WTC11 (cell line): ENCODE data around the gene CD68. TPM values are rescaled to one million over a fixed set of nuclear protein-coding genes. Genes with fewer than 3 reads are reported as not detected.

Source experiments
- ATAC-seq: fragments of 200-7000 bp; cut with Tn5 transposase; 2 replicates; pipeline ENCODE4 v1.10.0; 2021; ENCODE audit warnings: mild to moderate bottlenecking, moderate library complexity
- CTCF ChIA-PET: fragments of 300-600 bp; sonication (Branson Sonifier 250); formaldehyde crosslinking; loops from one replicate; lab custom pipeline; 2021; ENCODE audit warnings: antibody characterized with exemption; lab: Charles Lee
- POLR2A ChIA-PET: fragments of 350-600 bp; sonication (Branson Sonifier 250); formaldehyde crosslinking; loops from one replicate; lab custom pipeline; 2021; ENCODE audit warnings: antibody characterized with exemption; lab: Charles Lee
- DNase-seq: peaks from one replicate; pipeline ENCODE4 v3.0.0; 2021; ENCODE audit warnings: low spot score
- H3K27ac Mint-ChIP-seq: 2 replicates; pipeline ENCODE4 v1.8.0; 2021; ENCODE audit warnings: mixed read lengths
- H3K27me3 Mint-ChIP-seq: 2 replicates; pipeline ENCODE4 v1.8.0; 2021; ENCODE audit warnings: low read depth, mild to moderate bottlenecking, moderate library complexity, mixed read lengths
- H3K36me3 Mint-ChIP-seq: 2 replicates; pipeline ENCODE4 v1.8.0; 2021; ENCODE audit warnings: mixed read lengths
- H3K4me1 Mint-ChIP-seq: 2 replicates; pipeline ENCODE4 v1.8.0; 2022; ENCODE audit warnings: mixed read lengths
- H3K4me3 Mint-ChIP-seq: 2 replicates; pipeline ENCODE4 v1.8.0; 2021; ENCODE audit warnings: mild to moderate bottlenecking, moderate library complexity, mixed read lengths
- H3K9me3 Mint-ChIP-seq: 2 replicates; pipeline ENCODE4 v1.8.0; 2021; ENCODE audit warnings: mixed read lengths
- CBFB ChIP-seq: sonication (generic); formaldehyde crosslinking; IDR thresholded peaks from 2 replicates; pipeline ENCODE4 v1.8.1; 2022; ENCODE audit warnings: mild to moderate bottlenecking, low read depth, missing genetic modification reagents
- CDX4 ChIP-seq: fragments of 250-450 bp; sonication (Bioruptor Pico); IDR thresholded peaks from 2 replicates; pipeline ENCODE4 v1.9.0; 2021; ENCODE audit warnings: moderate library complexity, mild to moderate bottlenecking, inconsistent platforms, borderline replicate concordance
- ETV6 ChIP-seq: sonication (generic); formaldehyde crosslinking; IDR thresholded peaks from 2 replicates; pipeline ENCODE4 v1.8.1; 2022; ENCODE audit warnings: mild to moderate bottlenecking, missing genetic modification reagents
- FOXK1 ChIP-seq: sonication (generic); formaldehyde crosslinking; IDR thresholded peaks from 2 replicates; pipeline ENCODE4 v1.8.0; 2022; ENCODE audit warnings: mild to moderate bottlenecking, moderate library complexity, missing genetic modification reagents
- FOXP1 ChIP-seq: sonication (generic); formaldehyde crosslinking; IDR thresholded peaks from 2 replicates; pipeline ENCODE4 v1.8.0; 2022; ENCODE audit warnings: missing genetic modification reagents, mild to moderate bottlenecking, moderate library complexity, borderline replicate concordance
- JUN ChIP-seq: sonication (generic); formaldehyde crosslinking; IDR thresholded peaks from 2 replicates; pipeline ENCODE4 v1.8.0; 2023; ENCODE audit warnings: mild to moderate bottlenecking, missing genetic modification reagents
- KAT7 ChIP-seq: sonication (generic); formaldehyde crosslinking; IDR thresholded peaks from 2 replicates; pipeline ENCODE4 v1.8.1; 2023; ENCODE audit warnings: missing genetic modification reagents, mild to moderate bottlenecking, borderline replicate concordance
- MXD4 ChIP-seq: fragments of 250-450 bp; sonication (Bioruptor Pico); IDR thresholded peaks from 2 replicates; pipeline ENCODE4 v1.8.0; 2021; ENCODE audit warnings: mild to moderate bottlenecking, moderate library complexity, borderline replicate concordance
- NFYB ChIP-seq: sonication (generic); formaldehyde crosslinking; conservative IDR thresholded peaks from 2 replicates; pipeline ENCODE4 v1.8.0; 2022; ENCODE audit warnings: low read depth, missing genetic modification reagents
- NR3C1 ChIP-seq: sonication (generic); formaldehyde crosslinking; conservative IDR thresholded peaks from 2 replicates; pipeline ENCODE4 v1.8.1; 2023; ENCODE audit warnings: low read depth, mild to moderate bottlenecking, missing genetic modification reagents
- PRRX2 ChIP-seq: fragments of 250-450 bp; sonication (Bioruptor Pico); IDR thresholded peaks from 2 replicates; pipeline ENCODE4 v1.8.0; 2021; ENCODE audit warnings: mild to moderate bottlenecking
- SMAD4 ChIP-seq: sonication (generic); formaldehyde crosslinking; IDR thresholded peaks from 2 replicates; pipeline ENCODE4 v1.8.0; 2022; ENCODE audit warnings: mild to moderate bottlenecking, missing genetic modification reagents
- SP1 ChIP-seq: sonication (generic); formaldehyde crosslinking; conservative IDR thresholded peaks from 2 replicates; pipeline ENCODE4 v1.8.1; 2022; ENCODE audit warnings: missing genetic modification reagents
- TCF7 ChIP-seq: sonication (generic); formaldehyde crosslinking; IDR thresholded peaks from 2 replicates; pipeline ENCODE4 v1.8.0; 2022; ENCODE audit warnings: mild to moderate bottlenecking, low read depth, missing genetic modification reagents, moderate library complexity
- TEAD1 ChIP-seq: sonication (generic); formaldehyde crosslinking; IDR thresholded peaks from 2 replicates; pipeline ENCODE4 v1.8.0; 2022; ENCODE audit warnings: mild to moderate bottlenecking, missing genetic modification reagents
- total RNA-seq: library from RNA; stranded (reverse); gene quantifications from 3 replicates; pipeline ENCODE4 v1.2.3, GENCODE V29; 2021
- TF ChIP-seq, protein P1 (sequence below): sonication (generic); formaldehyde crosslinking; IDR thresholded peaks from 2 replicates; pipeline ENCODE4 v1.8.1; 2022; ENCODE audit warnings: low read depth, missing genetic modification reagents, borderline replicate concordance
- TF ChIP-seq, protein P2 (sequence below): sonication (generic); formaldehyde crosslinking; IDR thresholded peaks from 2 replicates; pipeline ENCODE4 v1.8.0; 2023; ENCODE audit warnings: mild to moderate bottlenecking, missing genetic modification reagents
- TF ChIP-seq, protein P3 (sequence below): sonication (generic); formaldehyde crosslinking; IDR thresholded peaks from 2 replicates; pipeline ENCODE4 v1.8.1; 2023; ENCODE audit warnings: mild to moderate bottlenecking, missing genetic modification reagents, moderate library complexity
- TF ChIP-seq, protein P4 (sequence below): sonication (generic); formaldehyde crosslinking; IDR thresholded peaks from 2 replicates; pipeline ENCODE4 v1.8.1; 2023; ENCODE audit warnings: mild to moderate bottlenecking, missing genetic modification reagents
- TF ChIP-seq, protein P5 (sequence below): sonication (generic); formaldehyde crosslinking; IDR thresholded peaks from 2 replicates; pipeline ENCODE4 v1.8.0; 2023; ENCODE audit warnings: missing genetic modification reagents, mild to moderate bottlenecking, borderline replicate concordance
- TF ChIP-seq, protein P6 (sequence below): sonication (generic); formaldehyde crosslinking; IDR thresholded peaks from 2 replicates; pipeline ENCODE4 v1.8.0; 2022; ENCODE audit warnings: mild to moderate bottlenecking, missing genetic modification reagents

CD68 gene
- total RNA-seq, 1 experiment from 2014 or later = 0.72 TPM

- TF ChIP-seq, protein P1, sequence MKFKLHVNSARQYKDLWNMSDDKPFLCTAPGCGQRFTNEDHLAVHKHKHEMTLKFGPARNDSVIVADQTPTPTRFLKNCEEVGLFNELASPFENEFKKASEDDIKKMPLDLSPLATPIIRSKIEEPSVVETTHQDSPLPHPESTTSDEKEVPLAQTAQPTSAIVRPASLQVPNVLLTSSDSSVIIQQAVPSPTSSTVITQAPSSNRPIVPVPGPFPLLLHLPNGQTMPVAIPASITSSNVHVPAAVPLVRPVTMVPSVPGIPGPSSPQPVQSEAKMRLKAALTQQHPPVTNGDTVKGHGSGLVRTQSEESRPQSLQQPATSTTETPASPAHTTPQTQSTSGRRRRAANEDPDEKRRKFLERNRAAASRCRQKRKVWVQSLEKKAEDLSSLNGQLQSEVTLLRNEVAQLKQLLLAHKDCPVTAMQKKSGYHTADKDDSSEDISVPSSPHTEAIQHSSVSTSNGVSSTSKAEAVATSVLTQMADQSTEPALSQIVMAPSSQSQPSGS (CRISPR knock-in tag) = no peak
- no peak for TF ChIP-seq FOXP1 (CRISPR knock-in tag)
- TF ChIP-seq, all 79 proteins: peak for 0
Observed at GRCh38 chr17:7563115-7563869, 16.1 kb upstream of the CD68 start (continued).

DNA sequence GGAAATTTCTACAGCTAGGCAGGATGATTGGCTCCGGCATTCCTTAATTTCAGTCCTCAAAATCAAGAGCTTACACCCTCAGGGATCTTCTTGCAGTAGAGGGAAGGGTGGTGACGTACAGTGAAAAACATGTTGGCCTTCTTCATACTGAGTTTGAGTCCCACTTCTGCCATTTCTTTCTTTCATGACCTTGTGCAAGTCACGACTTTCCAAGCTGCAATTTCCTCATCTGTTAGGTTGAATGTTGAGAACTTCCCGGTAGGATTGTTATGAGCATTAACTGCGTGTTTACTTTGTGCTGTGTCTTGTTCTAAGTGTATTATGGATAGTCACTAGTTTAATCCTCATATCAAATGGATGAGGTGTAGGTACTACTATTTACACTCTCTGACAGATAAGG lies 9.9 kb upstream of the CD68 start:
- POLR2A ChIA-PET = interaction anchor here (0.6 kb wide), 1 partner anchor 54 kb away, joined by 6 read pairs; no protein-coding TSS in a partner anchor
- H3K27ac Mint-ChIP-seq = no peak overlapping the region
- peaks cover 65% of the 10 kb centered on the region for H3K36me3 Mint-ChIP-seq
- H3K9me3 Mint-ChIP-seq = no peaks in the 10 kb centered on the region
- DNase-seq (no peak), ATAC-seq (no peak)
- TF ChIP-seq, protein P2, sequence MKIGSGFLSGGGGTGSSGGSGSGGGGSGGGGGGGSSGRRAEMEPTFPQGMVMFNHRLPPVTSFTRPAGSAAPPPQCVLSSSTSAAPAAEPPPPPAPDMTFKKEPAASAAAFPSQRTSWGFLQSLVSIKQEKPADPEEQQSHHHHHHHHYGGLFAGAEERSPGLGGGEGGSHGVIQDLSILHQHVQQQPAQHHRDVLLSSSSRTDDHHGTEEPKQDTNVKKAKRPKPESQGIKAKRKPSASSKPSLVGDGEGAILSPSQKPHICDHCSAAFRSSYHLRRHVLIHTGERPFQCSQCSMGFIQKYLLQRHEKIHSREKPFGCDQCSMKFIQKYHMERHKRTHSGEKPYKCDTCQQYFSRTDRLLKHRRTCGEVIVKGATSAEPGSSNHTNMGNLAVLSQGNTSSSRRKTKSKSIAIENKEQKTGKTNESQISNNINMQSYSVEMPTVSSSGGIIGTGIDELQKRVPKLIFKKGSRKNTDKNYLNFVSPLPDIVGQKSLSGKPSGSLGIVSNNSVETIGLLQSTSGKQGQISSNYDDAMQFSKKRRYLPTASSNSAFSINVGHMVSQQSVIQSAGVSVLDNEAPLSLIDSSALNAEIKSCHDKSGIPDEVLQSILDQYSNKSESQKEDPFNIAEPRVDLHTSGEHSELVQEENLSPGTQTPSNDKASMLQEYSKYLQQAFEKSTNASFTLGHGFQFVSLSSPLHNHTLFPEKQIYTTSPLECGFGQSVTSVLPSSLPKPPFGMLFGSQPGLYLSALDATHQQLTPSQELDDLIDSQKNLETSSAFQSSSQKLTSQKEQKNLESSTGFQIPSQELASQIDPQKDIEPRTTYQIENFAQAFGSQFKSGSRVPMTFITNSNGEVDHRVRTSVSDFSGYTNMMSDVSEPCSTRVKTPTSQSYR = no peak
- TF ChIP-seq, protein P3, sequence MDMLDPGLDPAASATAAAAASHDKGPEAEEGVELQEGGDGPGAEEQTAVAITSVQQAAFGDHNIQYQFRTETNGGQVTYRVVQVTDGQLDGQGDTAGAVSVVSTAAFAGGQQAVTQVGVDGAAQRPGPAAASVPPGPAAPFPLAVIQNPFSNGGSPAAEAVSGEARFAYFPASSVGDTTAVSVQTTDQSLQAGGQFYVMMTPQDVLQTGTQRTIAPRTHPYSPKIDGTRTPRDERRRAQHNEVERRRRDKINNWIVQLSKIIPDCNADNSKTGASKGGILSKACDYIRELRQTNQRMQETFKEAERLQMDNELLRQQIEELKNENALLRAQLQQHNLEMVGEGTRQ = no peak
- TF ChIP-seq TCF7 (CRISPR knock-in tag) (no peak), MXD4 (CRISPR knock-in tag) (no peak), SMAD4 (CRISPR knock-in tag) (no peak), ETV6 (CRISPR knock-in tag) (no peak), TEAD1 (CRISPR knock-in tag) (no peak), KAT7 (no peak), FOXK1 (CRISPR knock-in tag) (no peak), JUN (CRISPR knock-in tag) (no peak), NR3C1 (CRISPR knock-in tag) (no peak), SP1 (no peak), CBFB (CRISPR knock-in tag) (no peak), NFYB (CRISPR knock-in tag) (no peak), PRRX2 (CRISPR knock-in tag) (no peak), CDX4 (CRISPR knock-in tag) (no peak)
- TF ChIP-seq, protein P4, sequence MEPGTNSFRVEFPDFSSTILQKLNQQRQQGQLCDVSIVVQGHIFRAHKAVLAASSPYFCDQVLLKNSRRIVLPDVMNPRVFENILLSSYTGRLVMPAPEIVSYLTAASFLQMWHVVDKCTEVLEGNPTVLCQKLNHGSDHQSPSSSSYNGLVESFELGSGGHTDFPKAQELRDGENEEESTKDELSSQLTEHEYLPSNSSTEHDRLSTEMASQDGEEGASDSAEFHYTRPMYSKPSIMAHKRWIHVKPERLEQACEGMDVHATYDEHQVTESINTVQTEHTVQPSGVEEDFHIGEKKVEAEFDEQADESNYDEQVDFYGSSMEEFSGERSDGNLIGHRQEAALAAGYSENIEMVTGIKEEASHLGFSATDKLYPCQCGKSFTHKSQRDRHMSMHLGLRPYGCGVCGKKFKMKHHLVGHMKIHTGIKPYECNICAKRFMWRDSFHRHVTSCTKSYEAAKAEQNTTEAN (CRISPR knock-in tag) = no peak
- TF ChIP-seq, protein P5, sequence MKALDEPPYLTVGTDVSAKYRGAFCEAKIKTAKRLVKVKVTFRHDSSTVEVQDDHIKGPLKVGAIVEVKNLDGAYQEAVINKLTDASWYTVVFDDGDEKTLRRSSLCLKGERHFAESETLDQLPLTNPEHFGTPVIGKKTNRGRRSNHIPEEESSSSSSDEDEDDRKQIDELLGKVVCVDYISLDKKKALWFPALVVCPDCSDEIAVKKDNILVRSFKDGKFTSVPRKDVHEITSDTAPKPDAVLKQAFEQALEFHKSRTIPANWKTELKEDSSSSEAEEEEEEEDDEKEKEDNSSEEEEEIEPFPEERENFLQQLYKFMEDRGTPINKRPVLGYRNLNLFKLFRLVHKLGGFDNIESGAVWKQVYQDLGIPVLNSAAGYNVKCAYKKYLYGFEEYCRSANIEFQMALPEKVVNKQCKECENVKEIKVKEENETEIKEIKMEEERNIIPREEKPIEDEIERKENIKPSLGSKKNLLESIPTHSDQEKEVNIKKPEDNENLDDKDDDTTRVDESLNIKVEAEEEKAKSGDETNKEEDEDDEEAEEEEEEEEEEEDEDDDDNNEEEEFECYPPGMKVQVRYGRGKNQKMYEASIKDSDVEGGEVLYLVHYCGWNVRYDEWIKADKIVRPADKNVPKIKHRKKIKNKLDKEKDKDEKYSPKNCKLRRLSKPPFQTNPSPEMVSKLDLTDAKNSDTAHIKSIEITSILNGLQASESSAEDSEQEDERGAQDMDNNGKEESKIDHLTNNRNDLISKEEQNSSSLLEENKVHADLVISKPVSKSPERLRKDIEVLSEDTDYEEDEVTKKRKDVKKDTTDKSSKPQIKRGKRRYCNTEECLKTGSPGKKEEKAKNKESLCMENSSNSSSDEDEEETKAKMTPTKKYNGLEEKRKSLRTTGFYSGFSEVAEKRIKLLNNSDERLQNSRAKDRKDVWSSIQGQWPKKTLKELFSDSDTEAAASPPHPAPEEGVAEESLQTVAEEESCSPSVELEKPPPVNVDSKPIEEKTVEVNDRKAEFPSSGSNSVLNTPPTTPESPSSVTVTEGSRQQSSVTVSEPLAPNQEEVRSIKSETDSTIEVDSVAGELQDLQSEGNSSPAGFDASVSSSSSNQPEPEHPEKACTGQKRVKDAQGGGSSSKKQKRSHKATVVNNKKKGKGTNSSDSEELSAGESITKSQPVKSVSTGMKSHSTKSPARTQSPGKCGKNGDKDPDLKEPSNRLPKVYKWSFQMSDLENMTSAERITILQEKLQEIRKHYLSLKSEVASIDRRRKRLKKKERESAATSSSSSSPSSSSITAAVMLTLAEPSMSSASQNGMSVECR (CRISPR knock-in tag) = no peak
- TF ChIP-seq, protein P6, sequence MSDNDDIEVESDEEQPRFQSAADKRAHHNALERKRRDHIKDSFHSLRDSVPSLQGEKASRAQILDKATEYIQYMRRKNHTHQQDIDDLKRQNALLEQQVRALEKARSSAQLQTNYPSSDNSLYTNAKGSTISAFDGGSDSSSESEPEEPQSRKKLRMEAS (CRISPR knock-in tag) = no peak
- no peak overlapping the region for H3K4me3 Mint-ChIP-seq
- H3K27me3 Mint-ChIP-seq = no peaks in the 10 kb centered on the region
- peaks cover 19% of the 10 kb centered on the region for H3K4me1 Mint-ChIP-seq
- CTCF ChIA-PET = interaction anchor here (0.6 to 3.4 kb wide), 4 partner anchors 9 to 44 kb away, joined by 3 to 22 read pairs (median 3); partner anchors contain the start of gene SOX15
